Astrocyte (in vitro differentiated cells and primary cell): ENCODE measurements around the gene ZNF722.
"Not testable (repeated sequence)": the region's sequence is repeated elsewhere in the genome, so short reads cannot be mapped to it uniquely, and the experiment has no call there.

Experiments
- CTCF ChIP-seq: IDR thresholded peaks from 2 replicates; pipeline ENCODE4 v1.5.1; 2011; ENCODE audit warnings: low read depth, mild to moderate bottlenecking, inconsistent platforms, low read length, moderate library complexity; ENCODE audit not compliant: insufficient read depth
- EZH2 ChIP-seq: IDR thresholded peaks from 2 replicates; pipeline ENCODE4 v1.6.1; 2012; ENCODE audit warnings: mild to moderate bottlenecking, low read length, inconsistent platforms; ENCODE audit not compliant: insufficient read depth

GRCh38 chr7:64015496-64015895, 16.8 kb downstream of the ZNF722 start:
- TF ChIP-seq CTCF, EZH2: not testable (repeated sequence)
